Spleen (tissue), 7 donors: ENCODE measurements around the gene SIRT5.

Source experiments
- CTCF ChIP-seq, 11 experiments: fragments of 200-600 bp in 7 of 11; fragments of 450-650 bp in 4 of 11; sonication (generic) in 4 of 11; IDR thresholded peaks in 8 of 11; conservative IDR thresholded peaks in 3 of 11; 1 replicate in 7 of 11; 2 replicates in 4 of 11; pipeline versions ENCODE4 v1.4.0 to v1.8.0; 2016 to 2021; ENCODE audit warnings: antibody characterized with exemption in 11 of 11, inconsistent platforms in 4 of 11, mild to moderate bottlenecking in 1 of 11
- POLR2A ChIP-seq, 3 donors: fragments of 450-650 bp; IDR thresholded peaks; one replicate each; pipeline ENCODE4 v1.5.1; 2017; ENCODE audit warnings: antibody characterized with exemption in 3 of 3, mild to moderate bottlenecking in 1 of 3
- POLR2AphosphoS5 ChIP-seq, 3 donors: sonication (generic); formaldehyde crosslinking; IDR thresholded peaks; one replicate each; pipeline ENCODE4 v1.5.1; 2017; ENCODE audit warnings: antibody characterized with exemption in 3 of 3
- donor health status: DM: no; HTN: no; CAD: no; lungs with moderate emphysema.
- donor health status: DM: no; HTN: no; CAD: no.
- donor health status: DM: no; HTN: no; CAD: no.

GRCh38 chr6:13557841-13558240, 16.6 kb upstream of the SIRT5 start:
- TF ChIP-seq CTCF (IDR thresholded peaks at IDR 0.05 in 8 of 11, conservative IDR thresholded peaks at IDR 0.05 in 3 of 11) (no peak), POLR2AphosphoS5 (IDR thresholded peaks at IDR 0.05) (no peak), POLR2A (IDR thresholded peaks at IDR 0.05) (no peak)
